SK-N-SH treated with all-trans-retinoic acid at 6 μM for 48 hours (cell line): ENCODE results near the gene PPP1R12B.
"Not testable (repeated sequence)": the region's sequence is repeated elsewhere in the genome, so short reads cannot be mapped to it uniquely, and the experiment has no call there.

Source experiments
- ATAC-seq: fragments of 200-7000 bp; cut with Tn5 transposase; 3 replicates; pipeline ENCODE4 v1.9.1; 2020; ENCODE audit warnings: mild to moderate bottlenecking, moderate library complexity
- ARNTL ChIP-seq: fragments of 450-650 bp; formaldehyde crosslinking; IDR thresholded peaks from 2 replicates; pipeline ENCODE4 v1.5.0; 2020; ENCODE audit warnings: low read depth, mild to moderate bottlenecking, moderate library complexity, borderline replicate concordance
- BACH2 ChIP-seq: fragments of 250-450 bp; sonication (Bioruptor Pico); IDR thresholded peaks from 2 replicates; pipeline ENCODE4 v1.9.0; 2021; ENCODE audit warnings: mild to moderate bottlenecking, borderline replicate concordance
- CSDC2 ChIP-seq: fragments of 250-450 bp; sonication (Bioruptor Pico); IDR thresholded peaks from 2 replicates; pipeline ENCODE4 v1.5.0; 2020; ENCODE audit warnings: mild to moderate bottlenecking, moderate library complexity
- ESRRG ChIP-seq: fragments of 250-450 bp; sonication (Bioruptor Pico); IDR thresholded peaks from 2 replicates; pipeline ENCODE4 v1.6.1; 2021; ENCODE audit warnings: mild to moderate bottlenecking
- GLIS3 ChIP-seq: fragments of 250-450 bp; sonication (Bioruptor Pico); IDR thresholded peaks from 2 replicates; pipeline ENCODE4 v1.5.0; 2020; ENCODE audit warnings: mild to moderate bottlenecking, moderate library complexity
- ISL1 ChIP-seq: fragments of 250-450 bp; sonication (Bioruptor Pico); IDR thresholded peaks from 2 replicates; pipeline ENCODE4 v2.1.2; 2022; ENCODE audit warnings: mild to moderate bottlenecking, moderate library complexity
- OSR1 ChIP-seq: fragments of 250-450 bp; sonication (Bioruptor Pico); IDR thresholded peaks from 2 replicates; pipeline ENCODE4 v1.8.0; 2022; ENCODE audit warnings: moderate library complexity, mild to moderate bottlenecking, inconsistent platforms
- RARB ChIP-seq: fragments of 250-450 bp; sonication (Bioruptor Pico); IDR thresholded peaks from 2 replicates; pipeline ENCODE4 v1.8.0; 2021; ENCODE audit warnings: mild to moderate bottlenecking, moderate library complexity
- TCF4 ChIP-seq: fragments of 250-450 bp; sonication (Bioruptor Pico); IDR thresholded peaks from 2 replicates; pipeline ENCODE4 v1.8.0; 2021; ENCODE audit warnings: mild to moderate bottlenecking, moderate library complexity, borderline replicate concordance
- TOX ChIP-seq: fragments of 250-450 bp; sonication (Bioruptor Pico); IDR thresholded peaks from 2 replicates; pipeline ENCODE4 v1.8.0; 2021; ENCODE audit warnings: mild to moderate bottlenecking, moderate library complexity, borderline replicate concordance
- ZC3H10 ChIP-seq: fragments of 250-450 bp; sonication (Bioruptor Pico); IDR thresholded peaks from 2 replicates; pipeline ENCODE4 v1.5.1; 2021; ENCODE audit warnings: mild to moderate bottlenecking, moderate library complexity
- ZFP3 ChIP-seq: fragments of 250-450 bp; sonication (Bioruptor Pico); IDR thresholded peaks from 2 replicates; pipeline ENCODE4 v1.5.0; 2020; ENCODE audit warnings: mild to moderate bottlenecking, moderate library complexity
- ZFP30 ChIP-seq: fragments of 450-650 bp; formaldehyde crosslinking; IDR thresholded peaks from 2 replicates; pipeline ENCODE4 v1.5.0; 2022; ENCODE audit warnings: mild to moderate bottlenecking, moderate library complexity
- ZNF70 ChIP-seq: fragments of 450-650 bp; formaldehyde crosslinking; IDR thresholded peaks from 2 replicates; pipeline ENCODE4 v1.5.0; 2020; ENCODE audit warnings: mild to moderate bottlenecking, moderate library complexity
- ZNF8 ChIP-seq: fragments of 450-650 bp; formaldehyde crosslinking; IDR thresholded peaks from 2 replicates; pipeline ENCODE4 v1.5.0; 2020; ENCODE audit warnings: mild to moderate bottlenecking, moderate library complexity
- TF ChIP-seq, protein P1 (sequence below): fragments of 250-450 bp; sonication (Bioruptor Pico); IDR thresholded peaks from 2 replicates; pipeline ENCODE4 v1.5.0; 2020; ENCODE audit warnings: mild to moderate bottlenecking, moderate library complexity
- TF ChIP-seq, protein P2 (sequence below): fragments of 250-450 bp; sonication (Bioruptor Pico); IDR thresholded peaks from 2 replicates; pipeline ENCODE4 v1.8.0; 2020; ENCODE audit warnings: mild to moderate bottlenecking, moderate library complexity, borderline replicate concordance
- TF ChIP-seq, protein P3 (sequence below): fragments of 250-450 bp; sonication (Bioruptor Pico); IDR thresholded peaks from 2 replicates; pipeline ENCODE4 v1.8.0; 2021; ENCODE audit warnings: low read depth, mild to moderate bottlenecking, moderate library complexity, borderline replicate concordance

The PPP1R12B gene

DNA sequence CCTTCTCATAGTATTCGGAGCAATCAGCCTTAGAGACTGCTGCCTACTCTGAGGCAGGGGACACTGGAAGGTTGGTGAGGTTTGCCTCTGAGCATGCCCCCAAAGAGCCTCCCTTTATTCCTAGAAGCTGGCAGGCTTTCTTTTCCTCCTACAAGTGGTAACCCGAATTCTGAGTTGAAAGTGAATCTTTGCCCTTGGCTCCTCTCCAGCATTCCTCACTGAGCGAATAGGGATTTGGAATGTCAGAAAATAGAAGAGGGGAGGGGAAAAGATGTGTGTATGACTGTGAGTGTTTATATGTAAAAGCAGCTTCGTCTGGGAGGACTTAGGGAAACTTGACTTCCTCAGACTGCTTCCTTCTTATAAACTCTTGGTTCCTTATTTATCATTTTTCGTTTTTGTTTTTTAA, 190.7 kb downstream of the PPP1R12B start:
- ATAC-seq = peak; percentile 94
- 0 out of 2 replicates have a peak, but pooled peaks have one; percentile 8 for TF ChIP-seq TOX (CRISPR knock-in tag)
- TF ChIP-seq, all 23 proteins: peak for 1; not testable (repeated sequence) for 22

DNA sequence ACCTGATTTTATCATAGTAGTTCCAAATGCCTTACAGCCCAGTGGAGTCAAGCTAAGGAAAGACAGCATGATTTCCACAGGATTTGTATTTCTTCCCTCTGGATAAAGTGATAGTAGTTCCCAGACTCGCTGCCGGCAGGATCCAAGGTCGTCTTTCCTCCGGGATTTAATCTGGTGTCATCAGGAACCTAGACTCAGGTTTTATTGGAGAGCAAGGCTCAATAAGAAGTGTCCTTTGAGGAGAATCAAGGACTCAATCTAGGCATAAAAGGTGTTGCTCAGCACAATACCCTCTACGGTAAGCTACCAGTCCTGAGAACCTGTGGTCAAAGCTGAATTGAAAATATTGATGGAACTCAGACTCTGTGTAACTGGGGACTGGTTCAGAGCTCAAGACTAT, 191.1 kb downstream of the PPP1R12B start:
- peak; percentile 38 for ATAC-seq

DNA sequence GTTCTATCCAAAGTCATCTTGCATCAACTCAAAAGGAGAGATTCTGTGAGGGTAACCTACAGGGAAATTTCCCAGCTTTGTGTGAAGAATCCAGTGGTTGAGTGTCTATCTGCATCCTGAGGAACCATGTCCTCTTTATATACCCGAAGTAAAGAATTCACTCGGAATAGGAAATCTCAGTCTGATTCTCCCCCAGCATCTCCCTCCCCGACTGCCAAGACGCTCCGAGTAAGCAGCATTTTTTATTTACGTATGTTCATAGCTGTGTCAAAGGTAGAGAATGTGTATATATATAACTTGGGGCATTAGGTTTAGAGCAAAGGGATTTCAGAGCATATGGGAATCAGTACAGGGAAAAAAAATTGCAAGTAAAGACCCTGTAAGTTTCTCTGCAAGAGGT, 191.5 kb downstream of the PPP1R12B start:
- ATAC-seq = no peak; the same call in 2 of the 3 replicates
- TF ChIP-seq, protein P1, sequence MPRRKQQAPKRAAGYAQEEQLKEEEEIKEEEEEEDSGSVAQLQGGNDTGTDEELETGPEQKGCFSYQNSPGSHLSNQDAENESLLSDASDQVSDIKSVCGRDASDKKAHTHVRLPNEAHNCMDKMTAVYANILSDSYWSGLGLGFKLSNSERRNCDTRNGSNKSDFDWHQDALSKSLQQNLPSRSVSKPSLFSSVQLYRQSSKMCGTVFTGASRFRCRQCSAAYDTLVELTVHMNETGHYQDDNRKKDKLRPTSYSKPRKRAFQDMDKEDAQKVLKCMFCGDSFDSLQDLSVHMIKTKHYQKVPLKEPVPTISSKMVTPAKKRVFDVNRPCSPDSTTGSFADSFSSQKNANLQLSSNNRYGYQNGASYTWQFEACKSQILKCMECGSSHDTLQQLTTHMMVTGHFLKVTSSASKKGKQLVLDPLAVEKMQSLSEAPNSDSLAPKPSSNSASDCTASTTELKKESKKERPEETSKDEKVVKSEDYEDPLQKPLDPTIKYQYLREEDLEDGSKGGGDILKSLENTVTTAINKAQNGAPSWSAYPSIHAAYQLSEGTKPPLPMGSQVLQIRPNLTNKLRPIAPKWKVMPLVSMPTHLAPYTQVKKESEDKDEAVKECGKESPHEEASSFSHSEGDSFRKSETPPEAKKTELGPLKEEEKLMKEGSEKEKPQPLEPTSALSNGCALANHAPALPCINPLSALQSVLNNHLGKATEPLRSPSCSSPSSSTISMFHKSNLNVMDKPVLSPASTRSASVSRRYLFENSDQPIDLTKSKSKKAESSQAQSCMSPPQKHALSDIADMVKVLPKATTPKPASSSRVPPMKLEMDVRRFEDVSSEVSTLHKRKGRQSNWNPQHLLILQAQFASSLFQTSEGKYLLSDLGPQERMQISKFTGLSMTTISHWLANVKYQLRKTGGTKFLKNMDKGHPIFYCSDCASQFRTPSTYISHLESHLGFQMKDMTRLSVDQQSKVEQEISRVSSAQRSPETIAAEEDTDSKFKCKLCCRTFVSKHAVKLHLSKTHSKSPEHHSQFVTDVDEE (CRISPR knock-in tag) = no peak
- no peak for TF ChIP-seq ZC3H10 (CRISPR knock-in tag)

DNA sequence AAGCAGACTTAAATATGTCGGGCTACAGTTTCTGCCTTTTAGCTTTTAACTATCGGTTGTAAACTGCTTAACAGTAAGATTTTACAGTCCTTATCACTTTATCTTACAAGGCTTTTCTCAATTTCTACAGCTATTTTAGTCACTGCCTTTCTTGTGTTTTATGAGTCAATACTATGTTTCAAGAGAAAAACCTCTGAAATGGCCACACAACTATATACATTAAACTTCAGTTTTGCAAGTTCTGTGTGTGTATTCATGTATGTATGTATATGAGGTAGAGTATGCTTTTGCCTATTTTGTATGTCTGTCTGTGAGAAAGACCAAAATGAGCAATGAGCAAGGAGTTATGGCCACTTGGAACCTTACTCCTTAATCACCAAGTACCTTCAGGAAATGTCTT, 191.9 kb downstream of the PPP1R12B start:
- no peak for ATAC-seq

DNA sequence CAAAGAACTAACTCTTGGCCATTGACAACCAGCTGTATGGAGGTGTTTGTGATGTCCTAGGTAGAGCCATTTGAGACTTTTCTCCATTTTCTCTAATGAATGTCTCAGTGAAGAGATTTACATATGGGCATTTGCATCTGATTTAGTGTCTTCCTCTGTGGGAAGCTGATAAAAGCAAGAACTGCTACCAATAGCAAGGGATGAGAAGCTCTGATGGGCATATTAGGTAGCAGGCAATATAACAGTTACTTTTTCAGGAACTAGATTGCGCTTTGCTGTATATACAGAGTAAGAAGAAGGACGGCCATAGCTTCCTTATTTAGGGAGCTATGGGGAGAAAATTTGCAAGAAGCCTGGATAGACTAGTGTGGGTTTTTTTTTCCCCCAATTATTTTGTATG, 192.4 kb downstream of the PPP1R12B start:
- not testable (repeated sequence) for ATAC-seq

More for the DNA sequence above, 191.9 kb downstream of the PPP1R12B start:
- TF ChIP-seq, protein P1 (CRISPR knock-in tag) = no peak
- TF ChIP-seq ZNF70 (CRISPR knock-in tag) = no peak
- no peak for TF ChIP-seq BACH2 (CRISPR knock-in tag)
- TF ChIP-seq ZNF8 = no peak
- no peak for TF ChIP-seq ISL1 (CRISPR knock-in tag)
- TF ChIP-seq ESRRG (CRISPR knock-in tag) = no peak
- TF ChIP-seq GLIS3 = no peak
- TF ChIP-seq ZFP30 = no peak
- TF ChIP-seq CSDC2 (CRISPR knock-in tag) = no peak
- TF ChIP-seq, protein P2, sequence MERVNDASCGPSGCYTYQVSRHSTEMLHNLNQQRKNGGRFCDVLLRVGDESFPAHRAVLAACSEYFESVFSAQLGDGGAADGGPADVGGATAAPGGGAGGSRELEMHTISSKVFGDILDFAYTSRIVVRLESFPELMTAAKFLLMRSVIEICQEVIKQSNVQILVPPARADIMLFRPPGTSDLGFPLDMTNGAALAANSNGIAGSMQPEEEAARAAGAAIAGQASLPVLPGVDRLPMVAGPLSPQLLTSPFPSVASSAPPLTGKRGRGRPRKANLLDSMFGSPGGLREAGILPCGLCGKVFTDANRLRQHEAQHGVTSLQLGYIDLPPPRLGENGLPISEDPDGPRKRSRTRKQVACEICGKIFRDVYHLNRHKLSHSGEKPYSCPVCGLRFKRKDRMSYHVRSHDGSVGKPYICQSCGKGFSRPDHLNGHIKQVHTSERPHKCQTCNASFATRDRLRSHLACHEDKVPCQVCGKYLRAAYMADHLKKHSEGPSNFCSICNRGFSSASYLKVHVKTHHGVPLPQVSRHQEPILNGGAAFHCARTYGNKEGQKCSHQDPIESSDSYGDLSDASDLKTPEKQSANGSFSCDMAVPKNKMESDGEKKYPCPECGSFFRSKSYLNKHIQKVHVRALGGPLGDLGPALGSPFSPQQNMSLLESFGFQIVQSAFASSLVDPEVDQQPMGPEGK (CRISPR knock-in tag) = no peak
- TF ChIP-seq ZFP3 (CRISPR knock-in tag) = no peak
- TF ChIP-seq TOX (CRISPR knock-in tag) = no peak
- TF ChIP-seq, protein P3, sequence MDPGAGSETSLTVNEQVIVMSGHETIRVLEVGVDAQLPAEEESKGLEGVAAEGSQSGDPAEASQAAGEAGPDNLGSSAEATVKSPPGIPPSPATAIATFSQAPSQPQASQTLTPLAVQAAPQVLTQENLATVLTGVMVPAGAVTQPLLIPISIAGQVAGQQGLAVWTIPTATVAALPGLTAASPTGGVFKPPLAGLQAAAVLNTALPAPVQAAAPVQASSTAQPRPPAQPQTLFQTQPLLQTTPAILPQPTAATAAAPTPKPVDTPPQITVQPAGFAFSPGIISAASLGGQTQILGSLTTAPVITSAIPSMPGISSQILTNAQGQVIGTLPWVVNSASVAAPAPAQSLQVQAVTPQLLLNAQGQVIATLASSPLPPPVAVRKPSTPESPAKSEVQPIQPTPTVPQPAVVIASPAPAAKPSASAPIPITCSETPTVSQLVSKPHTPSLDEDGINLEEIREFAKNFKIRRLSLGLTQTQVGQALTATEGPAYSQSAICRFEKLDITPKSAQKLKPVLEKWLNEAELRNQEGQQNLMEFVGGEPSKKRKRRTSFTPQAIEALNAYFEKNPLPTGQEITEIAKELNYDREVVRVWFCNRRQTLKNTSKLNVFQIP (CRISPR knock-in tag) = no peak
- TF ChIP-seq RARB (CRISPR knock-in tag) = no peak
- TF ChIP-seq TCF4 = no peak
- no peak for TF ChIP-seq ARNTL
- TF ChIP-seq OSR1 (CRISPR knock-in tag) = no peak

DNA sequence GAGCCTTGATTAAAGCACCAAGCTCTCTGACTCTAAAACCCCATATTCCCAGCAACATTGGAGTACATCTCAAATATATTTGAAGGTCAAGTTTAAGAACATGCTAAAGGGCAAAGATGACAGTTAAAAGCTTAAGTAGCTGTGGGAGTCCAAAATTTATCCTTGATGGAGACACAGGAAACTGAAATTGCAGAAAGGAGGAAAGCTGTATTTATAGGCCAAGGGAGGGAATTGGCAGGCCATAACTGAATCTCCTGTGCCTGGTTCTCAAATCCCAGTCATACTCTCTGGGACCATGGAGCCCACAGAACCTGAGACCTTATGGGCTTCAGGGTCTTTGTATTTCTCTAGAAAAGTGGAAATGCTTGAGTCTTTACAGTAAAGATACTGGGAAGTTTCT, 193.9 kb downstream of the PPP1R12B start:
- ATAC-seq = not testable (repeated sequence)

DNA sequence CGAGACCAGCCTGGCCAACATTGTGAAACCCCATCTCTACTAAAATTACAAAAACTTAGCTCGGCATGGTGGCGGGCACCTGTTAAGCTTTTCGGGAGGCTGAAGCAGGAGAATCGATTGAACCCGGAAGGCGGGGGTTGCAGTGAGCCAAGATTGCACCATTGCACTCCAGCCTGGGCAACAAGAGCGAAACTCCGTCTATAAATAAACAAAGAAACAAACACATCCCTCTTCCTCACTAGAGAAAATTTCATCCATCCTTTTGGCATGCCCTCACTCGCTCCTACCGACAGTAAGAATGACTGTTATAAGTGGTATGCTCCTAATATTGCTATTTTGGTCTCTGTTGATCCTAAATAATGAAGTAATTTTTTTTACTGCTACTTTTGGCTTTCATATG, 195.0 kb downstream of the PPP1R12B start:
- peak; percentile 26; the same call in 2 of the 3 replicates for ATAC-seq

DNA sequence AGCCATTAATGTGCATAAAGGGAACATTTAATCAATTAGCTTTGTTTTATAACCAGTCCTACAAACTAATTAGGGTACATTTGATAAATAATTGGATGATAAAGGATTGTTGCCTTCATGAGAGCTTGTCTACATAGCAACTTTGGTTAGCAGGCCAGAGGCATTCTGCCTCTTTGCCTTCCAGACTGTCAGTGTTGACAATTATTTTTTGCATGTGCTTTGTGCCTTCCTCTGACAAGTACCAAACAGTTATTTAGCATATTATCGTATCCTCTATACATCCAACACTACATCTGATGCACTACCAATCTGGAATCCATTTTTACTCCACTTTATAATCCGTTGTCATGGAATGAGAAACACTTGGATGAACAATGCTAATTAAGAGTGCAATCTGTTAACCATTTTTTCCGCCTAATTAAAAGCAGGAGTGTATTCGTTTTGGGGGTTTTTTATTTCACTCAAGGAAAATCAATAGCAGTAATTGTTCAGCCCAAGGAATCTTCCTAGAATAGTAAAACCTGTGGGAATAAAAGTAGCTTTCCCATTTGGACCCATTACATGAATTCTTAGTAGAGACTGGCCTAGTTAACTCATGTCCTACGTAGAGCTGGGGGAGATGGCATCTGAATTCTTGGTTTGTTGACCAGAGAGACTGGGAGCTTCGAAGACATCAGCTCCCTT, 196.4 kb downstream of the PPP1R12B start:
- ATAC-seq = not testable (repeated sequence)

DNA sequence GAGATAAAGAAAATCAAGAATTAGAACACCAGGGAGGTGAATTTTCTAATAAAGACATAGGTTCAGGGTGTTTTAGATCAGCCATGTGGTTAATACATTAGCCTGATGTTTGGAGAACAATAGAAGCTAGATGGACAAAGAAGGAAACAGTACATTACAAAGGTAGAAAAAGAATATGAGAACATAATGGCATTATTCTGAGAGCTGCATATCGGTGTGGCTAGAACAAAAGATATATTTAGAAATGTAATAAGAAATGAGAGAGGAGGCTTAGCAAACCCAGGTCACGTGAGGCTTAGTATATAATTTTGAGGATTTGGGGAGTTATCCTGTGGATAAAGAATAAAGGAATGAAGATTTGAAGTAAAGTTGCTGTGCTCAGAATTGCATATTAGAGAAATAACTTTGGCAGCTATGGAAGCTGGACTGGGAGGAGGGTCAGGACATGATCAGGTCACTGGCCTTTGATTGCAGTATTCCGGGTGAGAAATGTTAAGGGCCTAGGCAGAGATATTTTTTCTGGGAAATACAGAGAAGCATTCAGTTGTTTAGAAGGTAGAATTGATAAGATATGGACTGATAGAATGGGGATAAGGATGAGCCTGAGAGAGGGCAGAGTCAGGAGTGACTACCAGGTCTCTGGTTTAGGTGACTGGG, 197.3 kb downstream of the PPP1R12B start:
- ATAC-seq = not testable (repeated sequence)

DNA sequence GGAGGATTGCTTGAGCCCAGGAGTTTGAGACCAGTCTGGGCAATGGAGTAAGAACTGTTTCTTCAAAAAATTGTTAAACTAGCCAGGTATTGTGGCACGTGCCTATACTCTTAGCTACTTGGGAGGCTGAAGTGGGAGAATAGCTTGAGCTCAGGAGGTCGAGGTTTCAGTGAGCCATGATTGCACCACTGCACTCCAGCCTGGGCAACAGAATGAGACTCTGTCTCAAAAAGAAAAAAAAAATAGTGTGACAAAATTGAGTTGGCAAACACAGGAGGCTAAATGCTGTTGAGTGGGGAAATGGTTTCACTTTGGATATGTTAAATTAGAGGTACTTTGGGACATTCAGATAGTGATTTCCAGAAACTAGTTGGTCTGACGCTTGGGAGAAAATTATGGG, 197.9 kb downstream of the PPP1R12B start:
- not testable (repeated sequence) for ATAC-seq
